ENCODE results near the gene TECTA. TPM values are rescaled to one million over a fixed set of nuclear protein-coding genes. Genes with fewer than 3 reads are reported as not detected.

The TECTA gene
- total RNA-seq, 1 donor from 2014 or later, result 0.67 TPM

DNA sequence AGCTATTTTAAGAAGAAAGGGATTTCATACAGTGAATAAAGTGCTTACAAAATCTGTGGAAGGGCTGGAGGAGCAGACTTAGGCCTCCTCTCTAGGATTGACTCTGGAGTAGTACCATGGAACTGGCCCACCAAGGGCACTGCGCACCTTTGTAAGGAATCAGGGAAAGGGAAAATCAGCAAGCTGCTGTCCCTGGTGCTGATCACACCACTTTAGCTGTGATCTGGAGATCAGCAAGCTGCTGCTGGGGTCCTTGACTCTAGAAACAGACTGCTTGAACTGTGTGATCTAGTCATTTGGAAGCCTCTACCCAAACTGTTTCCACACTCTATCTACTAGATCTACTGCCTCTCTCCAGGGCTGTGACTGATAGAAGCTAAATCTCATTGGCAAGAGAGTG, 18.4 kb upstream of the TECTA start:
- Histone ChIP-seq H3K36me3 (ENCODE audit: control insufficient read depth, insufficient read depth, low read length) (peaks cover 1% of the 10 kb centered on the region), H3K27me3 (ENCODE audit: control insufficient read depth, insufficient read depth, low read length) (no peaks in the 10 kb centered on the region), H3K4me3 (ENCODE audit: low read depth, low read length) (no peak overlapping the region)
- TF ChIP-seq, protein P1, sequence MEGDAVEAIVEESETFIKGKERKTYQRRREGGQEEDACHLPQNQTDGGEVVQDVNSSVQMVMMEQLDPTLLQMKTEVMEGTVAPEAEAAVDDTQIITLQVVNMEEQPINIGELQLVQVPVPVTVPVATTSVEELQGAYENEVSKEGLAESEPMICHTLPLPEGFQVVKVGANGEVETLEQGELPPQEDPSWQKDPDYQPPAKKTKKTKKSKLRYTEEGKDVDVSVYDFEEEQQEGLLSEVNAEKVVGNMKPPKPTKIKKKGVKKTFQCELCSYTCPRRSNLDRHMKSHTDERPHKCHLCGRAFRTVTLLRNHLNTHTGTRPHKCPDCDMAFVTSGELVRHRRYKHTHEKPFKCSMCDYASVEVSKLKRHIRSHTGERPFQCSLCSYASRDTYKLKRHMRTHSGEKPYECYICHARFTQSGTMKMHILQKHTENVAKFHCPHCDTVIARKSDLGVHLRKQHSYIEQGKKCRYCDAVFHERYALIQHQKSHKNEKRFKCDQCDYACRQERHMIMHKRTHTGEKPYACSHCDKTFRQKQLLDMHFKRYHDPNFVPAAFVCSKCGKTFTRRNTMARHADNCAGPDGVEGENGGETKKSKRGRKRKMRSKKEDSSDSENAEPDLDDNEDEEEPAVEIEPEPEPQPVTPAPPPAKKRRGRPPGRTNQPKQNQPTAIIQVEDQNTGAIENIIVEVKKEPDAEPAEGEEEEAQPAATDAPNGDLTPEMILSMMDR (IDR thresholded peaks at IDR 0.05; ENCODE audit: insufficient read depth, low read length, poor library complexity, severe bottlenecking), result no peak
- DNase-seq (ENCODE audit: low read depth), result no peak

DNA sequence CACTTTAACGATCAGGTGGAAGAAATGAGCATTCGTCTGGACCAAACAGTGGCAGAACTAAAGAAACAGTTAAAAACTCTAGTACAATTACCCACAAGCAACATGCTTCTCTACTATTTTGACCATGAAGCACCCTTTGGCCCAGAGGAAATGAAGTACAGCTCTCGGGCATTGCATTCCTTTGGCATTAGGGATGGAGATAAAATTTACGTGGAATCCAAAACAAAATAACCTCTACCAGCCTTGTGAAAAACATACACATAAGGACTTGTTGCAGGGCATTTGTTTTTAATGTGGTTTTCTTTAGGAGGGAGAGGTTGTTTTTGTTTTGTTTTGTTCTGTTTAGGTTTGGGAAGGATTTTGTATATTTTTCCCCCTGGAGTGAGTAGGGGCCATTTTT, 14.2 kb upstream of the TECTA start:
- Histone ChIP-seq H3K27me3 (ENCODE audit: control insufficient read depth, insufficient read depth, low read length) (no peaks in the 10 kb centered on the region), H3K4me3 (ENCODE audit: low read depth, low read length) (no peak overlapping the region), H3K36me3 (ENCODE audit: control insufficient read depth, insufficient read depth, low read length) (no peaks in the 10 kb centered on the region)
- no peak for DNase-seq (ENCODE audit: low read depth)
- TF ChIP-seq, protein P1 (IDR thresholded peaks at IDR 0.05; ENCODE audit: insufficient read depth, low read length, poor library complexity, severe bottlenecking), result no peak

DNA sequence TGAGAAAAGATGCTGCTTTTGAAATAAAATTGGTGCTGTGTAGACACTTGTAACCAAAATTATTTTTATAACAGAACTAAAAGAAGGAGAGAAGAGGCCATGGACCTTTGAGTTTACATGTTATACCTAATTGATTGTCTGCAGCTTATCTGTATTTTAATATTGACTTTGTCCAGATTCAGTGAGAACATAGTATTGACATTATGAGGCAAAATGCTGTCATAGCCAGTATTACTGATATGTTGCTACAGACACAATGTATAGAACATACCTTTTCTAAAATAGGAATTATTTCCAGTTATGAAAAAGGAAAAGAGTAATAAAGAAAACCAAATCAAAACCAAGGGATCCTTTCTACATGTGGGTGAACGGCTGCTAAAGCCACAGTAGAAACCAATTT, 11.5 kb upstream of the TECTA start:
- TF ChIP-seq, protein P1 (IDR thresholded peaks at IDR 0.05; ENCODE audit: insufficient read depth, low read length, poor library complexity, severe bottlenecking), result no peak
- Histone ChIP-seq H3K4me3 (ENCODE audit: low read depth, low read length) (no peak overlapping the region), H3K36me3 (ENCODE audit: control insufficient read depth, insufficient read depth, low read length) (no peaks in the 10 kb centered on the region), H3K27me3 (ENCODE audit: control insufficient read depth, insufficient read depth, low read length) (no peaks in the 10 kb centered on the region)
- DNase-seq (ENCODE audit: low read depth), result no peak

DNA sequence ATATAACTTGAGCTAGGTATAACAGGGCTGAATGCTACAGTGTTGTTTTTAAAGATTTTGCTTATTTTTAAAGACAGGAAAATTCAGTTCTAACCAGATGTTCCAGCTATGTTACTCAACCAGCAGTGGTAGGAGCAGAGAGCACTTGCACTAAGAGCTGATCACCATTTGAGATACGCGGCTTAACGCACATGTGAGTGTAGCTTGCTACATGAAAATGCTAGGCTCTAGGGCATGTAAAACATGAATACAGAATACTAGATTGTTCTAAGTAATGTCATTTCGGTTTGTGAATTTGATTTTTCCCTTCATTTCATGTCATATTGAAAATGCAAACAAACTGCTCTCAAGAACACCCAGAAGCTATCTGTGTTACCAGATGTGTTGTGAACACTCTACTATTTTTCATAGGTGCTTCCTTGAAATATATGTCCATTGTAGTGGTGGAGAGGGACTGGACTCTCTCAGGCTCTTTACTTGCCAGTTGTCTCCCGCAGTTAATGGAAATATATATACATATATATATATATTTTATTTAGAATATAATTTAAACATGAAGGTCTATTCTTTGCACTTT, 10.8 kb upstream of the TECTA start:
- Histone ChIP-seq H3K4me3 (ENCODE audit: low read depth, low read length) (no peak overlapping the region), H3K27me3 (ENCODE audit: control insufficient read depth, insufficient read depth, low read length) (no peaks in the 10 kb centered on the region), H3K36me3 (ENCODE audit: control insufficient read depth, insufficient read depth, low read length) (no peaks in the 10 kb centered on the region)
- DNase-seq (ENCODE audit: low read depth), result no peak
- TF ChIP-seq, protein P1 (IDR thresholded peaks at IDR 0.05; ENCODE audit: insufficient read depth, low read length, poor library complexity, severe bottlenecking), result no peak

DNA sequence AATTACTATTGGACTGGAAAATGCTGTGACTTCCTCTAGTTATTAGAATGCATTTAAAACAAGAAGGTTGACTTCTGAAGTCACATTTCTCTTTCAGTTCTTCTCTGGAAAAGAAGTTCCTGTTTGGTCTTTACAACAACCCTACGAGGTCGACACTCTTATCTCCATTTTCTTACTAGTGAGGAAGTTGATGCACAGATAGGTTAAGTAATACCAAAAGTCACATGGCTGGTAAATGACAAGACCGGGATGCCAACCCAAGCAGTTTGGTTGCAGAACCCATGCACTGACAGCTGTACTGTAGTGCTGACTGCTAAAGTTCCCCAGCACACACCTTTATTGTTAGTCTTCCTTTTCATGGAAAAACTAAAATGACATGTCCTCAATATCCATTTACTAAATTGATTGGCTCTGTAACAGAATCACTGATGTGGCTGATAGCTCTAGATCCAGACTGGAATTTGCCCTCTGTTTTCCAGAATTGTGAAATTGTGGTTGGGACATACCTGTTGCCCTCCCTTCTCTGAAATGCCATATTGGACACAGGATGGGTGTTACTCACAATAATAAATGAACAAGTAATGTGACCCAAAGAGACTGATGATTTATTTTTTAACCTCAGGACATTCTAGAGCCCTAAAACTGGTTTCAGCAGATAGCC, 9.4 kb upstream of the TECTA start:
- Histone ChIP-seq H3K4me3 (ENCODE audit: low read depth, low read length) (no peak overlapping the region), H3K27me3 (ENCODE audit: control insufficient read depth, insufficient read depth, low read length) (no peaks in the 10 kb centered on the region), H3K36me3 (ENCODE audit: control insufficient read depth, insufficient read depth, low read length) (no peaks in the 10 kb centered on the region)
- DNase-seq (ENCODE audit: low read depth), result no peak
- TF ChIP-seq, protein P1 (IDR thresholded peaks at IDR 0.05; ENCODE audit: insufficient read depth, low read length, poor library complexity, severe bottlenecking), result no peak

DNA sequence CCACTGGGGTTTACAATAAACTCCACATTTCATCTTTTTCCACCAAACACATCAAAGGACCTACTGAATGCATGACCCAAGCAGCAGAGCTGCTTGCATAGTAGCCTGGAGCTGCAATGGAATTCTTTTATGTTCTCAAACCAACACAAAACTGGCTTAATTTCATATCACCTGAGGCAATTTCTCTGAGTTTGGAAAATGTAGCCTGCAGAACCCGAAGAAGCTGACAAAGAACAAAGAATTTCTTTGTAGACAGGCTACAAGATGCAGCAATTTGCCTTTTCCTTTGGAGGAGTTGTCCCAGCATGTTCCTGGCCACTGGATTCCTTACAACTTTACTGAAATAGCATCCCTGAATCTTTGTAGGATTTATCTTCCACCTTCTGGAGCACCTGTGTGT, 5.5 kb upstream of the TECTA start:
- DNase-seq (ENCODE audit: low read depth), result no peak
- Histone ChIP-seq H3K36me3 (ENCODE audit: control insufficient read depth, insufficient read depth, low read length) (no peaks in the 10 kb centered on the region), H3K4me3 (ENCODE audit: low read depth, low read length) (no peak overlapping the region), H3K27me3 (ENCODE audit: control insufficient read depth, insufficient read depth, low read length) (no peaks in the 10 kb centered on the region)
- TF ChIP-seq, protein P1 (IDR thresholded peaks at IDR 0.05; ENCODE audit: insufficient read depth, low read length, poor library complexity, severe bottlenecking), result no peak
